HepG2 (cell line): ENCODE results near the gene ROM1. TPM values are rescaled to one million over a fixed set of nuclear protein-coding genes. Genes with fewer than 3 reads are reported as not detected.

Experiments used
- ARID4A ChIP-seq: sonication (generic); formaldehyde crosslinking; IDR thresholded peaks from 2 replicates; pipeline ENCODE4 v1.5.0; 2020; ENCODE audit warnings: mild to moderate bottlenecking, missing genetic modification reagents, borderline replicate concordance
- CAMTA2 ChIP-seq: sonication (generic); formaldehyde crosslinking; IDR thresholded peaks from 2 replicates; pipeline ENCODE4 v1.4.0; 2020; ENCODE audit warnings: mild to moderate bottlenecking, missing genetic modification reagents, borderline replicate concordance
- ETS1 ChIP-seq: sonication (generic); formaldehyde crosslinking; IDR thresholded peaks from 2 replicates; pipeline ENCODE4 v1.4.0; 2020; ENCODE audit warnings: missing genetic modification reagents
- FOXP4 ChIP-seq: sonication (generic); formaldehyde crosslinking; IDR thresholded peaks from 2 replicates; pipeline ENCODE4 v1.4.0; 2020; ENCODE audit warnings: missing genetic modification reagents
- KDM3A ChIP-seq: IDR thresholded peaks from 2 replicates; pipeline ENCODE4 v1.6.1; 2018; ENCODE audit warnings: low read depth, missing compliant biosample characterization
- MTA3 ChIP-seq: sonication (generic); formaldehyde crosslinking; IDR thresholded peaks from 2 replicates; pipeline ENCODE4 v1.4.0; 2020; ENCODE audit warnings: missing genetic modification reagents
- NCOR1 ChIP-seq: fragments of 200-600 bp; sonication (generic); IDR thresholded peaks from 2 replicates; pipeline ENCODE4 v1.7.0; 2017; ENCODE audit warnings: antibody characterized with exemption, low read length, borderline replicate concordance
- NFE2L1 ChIP-seq: sonication (generic); formaldehyde crosslinking; IDR thresholded peaks from 2 replicates; pipeline ENCODE4 v1.4.0; 2020; ENCODE audit warnings: missing genetic modification reagents, mild to moderate bottlenecking, borderline replicate concordance
- NR2F6 ChIP-seq, 2 experiments: IDR thresholded peaks; 2 replicates each; pipeline ENCODE4 v1.6.1; 2016; ENCODE audit warnings: antibody characterized with exemption in 1 of 2, mild to moderate bottlenecking in 1 of 2
- REPIN1 ChIP-seq: sonication (generic); formaldehyde crosslinking; IDR thresholded peaks from 2 replicates; pipeline ENCODE4 v1.8.0; 2022; ENCODE audit warnings: missing genetic modification reagents, low read depth, mild to moderate bottlenecking, borderline replicate concordance
- SOX13 ChIP-seq, 3 experiments: fragments of 450-650 bp in 1 of 3; sonication (generic) in 1 of 3; formaldehyde crosslinking in 1 of 3; IDR thresholded peaks in 2 of 3; conservative IDR thresholded peaks in 1 of 3; 2 replicates each; pipeline versions ENCODE4 v1.5.0 to v1.6.1; 2016 to 2020; ENCODE audit warnings: antibody characterized with exemption in 1 of 3, mild to moderate bottlenecking in 1 of 3, missing compliant biosample characterization in 1 of 3, missing genetic modification reagents in 1 of 3, moderate library complexity in 1 of 3
- ZNF12 ChIP-seq: sonication (generic); formaldehyde crosslinking; IDR thresholded peaks from 2 replicates; pipeline ENCODE4 v1.5.0; 2020; ENCODE audit warnings: missing genetic modification reagents
- ZNF562 ChIP-seq: sonication (generic); formaldehyde crosslinking; IDR thresholded peaks from 2 replicates; pipeline ENCODE4 v1.8.0; 2022; ENCODE audit warnings: missing genetic modification reagents, borderline replicate concordance
- ZNF720 ChIP-seq: sonication (generic); formaldehyde crosslinking; IDR thresholded peaks from 2 replicates; pipeline ENCODE4 v1.4.0; 2020; ENCODE audit warnings: missing genetic modification reagents
- ZNF792 ChIP-seq: IDR thresholded peaks from 2 replicates; pipeline ENCODE4 v1.6.1; 2016
- ZNF879 ChIP-seq: sonication (generic); formaldehyde crosslinking; IDR thresholded peaks from 2 replicates; pipeline ENCODE4 v1.8.1; 2023; ENCODE audit warnings: missing genetic modification reagents
- polyA plus RNA-seq, 8 experiments: library from polyadenylated mRNA; depleted of rRNA in 3 of 8; stranded (reverse) in 7 of 8; unstranded in 1 of 8; fragments of >200 nt; fragmentation: Illumina TruSeq in 4 of 8; extraction: Trizol in 4 of 8; gene quantifications; 2 replicates each; pipeline versions ENCODE4 v1.2.1 to v1.2.3, GENCODE V29; 2011 to 2016; ENCODE audit warnings: low read depth in 4 of 8, missing spikeins in 1 of 8, mixed read lengths in 1 of 8; ENCODE audit not compliant: insufficient read depth in 1 of 8
- total RNA-seq, 5 experiments: library from RNA; depleted of rRNA; stranded (reverse); fragments of >200 nt; fragmentation: Illumina TruSeq; extraction: Trizol; gene quantifications; 2 replicates each; pipeline ENCODE4 v1.2.3, GENCODE V29; 2016; ENCODE audit warnings: low read depth in 1 of 5

The ROM1 gene
- total and polyA plus RNA-seq, 2 of the 13 experiments (the other 11 are each of a cell fraction or from before 2014, with no cell fraction given): 1.2 to 2.4 TPM

- TF ChIP-seq FOXP4 (CRISPR knock-in tag) (peak; percentile 50; the same call in 1 of the 2 replicates), ETS1 (CRISPR knock-in tag) (no peak), REPIN1 (CRISPR knock-in tag) (peak; percentile 98), CAMTA2 (CRISPR knock-in tag) (no peak), NCOR1 (peak; percentile 44; the same call in 1 of the 2 replicates), KDM3A (CRISPR knock-in tag) (peak; percentile 77; the same call in 1 of the 2 replicates), ZNF879 (no peak), ZNF792 (peak; percentile 83), ZNF12 (CRISPR knock-in tag) (no peak), MTA3 (CRISPR knock-in tag) (no peak), NR2F6 (IDR thresholded peaks at IDR 0.05) (no peak), NR2F6 (CRISPR knock-in tag; IDR thresholded peaks at IDR 0.05) (0 out of 2 replicates have a peak, but pooled peaks have one; percentile 29), ZNF562 (CRISPR knock-in tag) (no peak), ZNF720 (CRISPR knock-in tag) (no peak), SOX13 (IDR thresholded peaks at IDR 0.05) (no peak), SOX13 (CRISPR knock-in tag; conservative IDR thresholded peaks at IDR 0.05 in 1 of 2, IDR thresholded peaks at IDR 0.05 in 1 of 2) (peak in 1 of 2 experiments; percentile 70; a peak in 3 of 4 replicates), ARID4A (CRISPR knock-in tag) (peak; percentile 97), NFE2L1 (no peak)
Measured at GRCh38 chr11:62621567-62622470, 8.8 kb downstream of the ROM1 start, which contains the start of gene B3GAT3 (continued).
